ENCODE measurements around the gene DOLK.

DOLK gene

GRCh38 chr9:128919402-128920089 lies 27.9 kb downstream of the DOLK start:
- Histone ChIP-seq H3K4me2 (ENCODE audit: low read length) (no peak overlapping the region), H3K9me3 (ENCODE audit: low read length) (no peaks in the 10 kb centered on the region), H3K4me3 (ENCODE audit: low read depth, low read length, poor library complexity, severe bottlenecking) (no peak overlapping the region), H2AFZ (ENCODE audit: low read length) (no peak overlapping the region), H3K36me3 (ENCODE audit: insufficient read depth, low read length) (peaks cover 18% of the 10 kb centered on the region; the same call in 1 of the 2 replicates), H3K79me2 (ENCODE audit: insufficient read depth, low read length) (no peaks in the 10 kb centered on the region), H3F3A (ENCODE audit: insufficient read depth, low read length) (no peaks in the 10 kb centered on the region), H3K27ac (ENCODE audit: low read depth, low read length, poor library complexity, severe bottlenecking) (no peak overlapping the region), H4K20me1 (ENCODE audit: insufficient read depth, low read length) (no peaks in the 10 kb centered on the region), H3K27me3 (ENCODE audit: insufficient read depth, low read length) (no peaks in the 10 kb centered on the region), H3K4me1 (ENCODE audit: insufficient read depth, low read length, severe bottlenecking) (peaks cover 24% of the 10 kb centered on the region), H3K9me2 (ENCODE audit: low read depth, low read length) (no peaks in the 10 kb centered on the region), H3K9ac (ENCODE audit: low read length) (no peak overlapping the region)
- TF ChIP-seq EZH2 (IDR thresholded peaks at IDR 0.05; ENCODE audit: borderline replicate concordance, low read length) (no peak), CTCF (IDR thresholded peaks at IDR 0.05; ENCODE audit: low read length) (no peak)

GRCh38 chr9:128918921-128919320 lies 28.5 kb downstream of the DOLK start:
- H3K36me3 ChIP-seq (ENCODE audit: insufficient read depth, low read length), result peaks cover 18% of the 10 kb centered on the region; the same call in 1 of the 2 replicates
- no peaks in the 10 kb centered on the region for H4K20me1 ChIP-seq (ENCODE audit: insufficient read depth, low read length)
- H3K4me1 ChIP-seq (ENCODE audit: insufficient read depth, low read length, severe bottlenecking), result peaks cover 24% of the 10 kb centered on the region
- H3K9me2 ChIP-seq (ENCODE audit: low read depth, low read length), result no peaks in the 10 kb centered on the region
- no peaks in the 10 kb centered on the region for H3K79me2 ChIP-seq (ENCODE audit: insufficient read depth, low read length)
- TF ChIP-seq CTCF (IDR thresholded peaks at IDR 0.05; ENCODE audit: low read length) (no peak), EZH2 (IDR thresholded peaks at IDR 0.05; ENCODE audit: borderline replicate concordance, low read length) (no peak)
- H3K9me3 ChIP-seq (ENCODE audit: low read length), result no peaks in the 10 kb centered on the region
- no peak overlapping the region for H3K4me3 ChIP-seq (ENCODE audit: low read depth, low read length, poor library complexity, severe bottlenecking)
- no peak overlapping the region for H2AFZ ChIP-seq (ENCODE audit: low read length)
- no peaks in the 10 kb centered on the region for H3K27me3 ChIP-seq (ENCODE audit: insufficient read depth, low read length)
- no peak overlapping the region for H3K4me2 ChIP-seq (ENCODE audit: low read length)
- H3F3A ChIP-seq (ENCODE audit: insufficient read depth, low read length), result no peaks in the 10 kb centered on the region
- H3K9ac ChIP-seq (ENCODE audit: low read length), result no peak overlapping the region
- no peak overlapping the region for H3K27ac ChIP-seq (ENCODE audit: low read depth, low read length, poor library complexity, severe bottlenecking)

- Histone ChIP-seq H3K9ac (ENCODE audit: low read length) (no peak overlapping the region), H3K79me2 (ENCODE audit: insufficient read depth, low read length) (no peaks in the 10 kb centered on the region), H2AFZ (ENCODE audit: low read length) (no peak overlapping the region), H3K27ac (ENCODE audit: low read depth, low read length, poor library complexity, severe bottlenecking) (no peak overlapping the region), H3F3A (ENCODE audit: insufficient read depth, low read length) (no peaks in the 10 kb centered on the region), H3K4me1 (ENCODE audit: insufficient read depth, low read length, severe bottlenecking) (peaks cover 20% of the 10 kb centered on the region), H3K4me2 (ENCODE audit: low read length) (no peak overlapping the region), H4K20me1 (ENCODE audit: insufficient read depth, low read length) (no peaks in the 10 kb centered on the region), H3K9me2 (ENCODE audit: low read depth, low read length) (no peaks in the 10 kb centered on the region), H3K36me3 (ENCODE audit: insufficient read depth, low read length) (peaks cover 18% of the 10 kb centered on the region; the same call in 1 of the 2 replicates), H3K9me3 (ENCODE audit: low read length) (no peaks in the 10 kb centered on the region), H3K27me3 (ENCODE audit: insufficient read depth, low read length) (no peaks in the 10 kb centered on the region), H3K4me3 (ENCODE audit: low read depth, low read length, poor library complexity, severe bottlenecking) (no peak overlapping the region)
- TF ChIP-seq EZH2 (IDR thresholded peaks at IDR 0.05; ENCODE audit: borderline replicate concordance, low read length), result no peak
These were observed 30.1 kb downstream of the DOLK start for GRCh38 chr9:128917151-128917849.
